Coronary artery (tissue), 2 donors: ENCODE results near the gene SLC41A1.

Source experiments
- DNase-seq: peaks from one replicate; pipeline ENCODE4 v3.0.0-alpha.2; 2017; ENCODE audit warnings: low spot score
- H3K27ac ChIP-seq, 2 donors: fragments of 200-600 bp; sonication (generic); one replicate each; pipeline ENCODE4 v1.5.1; 2016 to 2019
- H3K4me3 ChIP-seq: fragments of 200-600 bp; sonication (generic); 2 replicates; pipeline ENCODE4 v1.5.1; 2016; ENCODE audit warnings: mild to moderate bottlenecking, moderate library complexity
- TF ChIP-seq, protein P1 (sequence below): fragments of 200-600 bp; sonication (generic); IDR thresholded peaks from one replicate; pipeline ENCODE4 v1.5.1; 2019; ENCODE audit warnings: antibody characterized with exemption

Gene SLC41A1

DNA sequence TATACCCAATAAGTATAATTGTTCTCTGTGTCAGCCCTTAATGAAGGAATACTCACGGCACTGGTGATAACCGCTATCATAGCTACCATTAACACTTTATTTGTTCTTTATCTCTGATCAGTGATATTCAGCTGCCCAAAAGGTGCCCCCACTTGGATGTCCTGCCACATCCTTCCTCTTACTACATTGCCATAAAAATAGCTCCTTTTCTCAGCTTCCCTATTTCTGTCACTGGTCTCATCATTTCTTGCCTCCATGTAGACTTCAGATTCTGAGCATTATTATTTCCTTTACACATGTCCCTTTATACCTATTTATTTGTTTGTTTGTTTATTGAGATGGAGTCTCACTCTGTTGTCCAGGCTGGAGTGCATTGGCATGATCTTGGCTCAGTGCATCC, 35.0 kb downstream of the SLC41A1 start:
- DNase-seq: no peak
- Histone ChIP-seq H3K27ac (no peak overlapping the region), H3K4me3 (no peak overlapping the region)
- TF ChIP-seq, protein P1, sequence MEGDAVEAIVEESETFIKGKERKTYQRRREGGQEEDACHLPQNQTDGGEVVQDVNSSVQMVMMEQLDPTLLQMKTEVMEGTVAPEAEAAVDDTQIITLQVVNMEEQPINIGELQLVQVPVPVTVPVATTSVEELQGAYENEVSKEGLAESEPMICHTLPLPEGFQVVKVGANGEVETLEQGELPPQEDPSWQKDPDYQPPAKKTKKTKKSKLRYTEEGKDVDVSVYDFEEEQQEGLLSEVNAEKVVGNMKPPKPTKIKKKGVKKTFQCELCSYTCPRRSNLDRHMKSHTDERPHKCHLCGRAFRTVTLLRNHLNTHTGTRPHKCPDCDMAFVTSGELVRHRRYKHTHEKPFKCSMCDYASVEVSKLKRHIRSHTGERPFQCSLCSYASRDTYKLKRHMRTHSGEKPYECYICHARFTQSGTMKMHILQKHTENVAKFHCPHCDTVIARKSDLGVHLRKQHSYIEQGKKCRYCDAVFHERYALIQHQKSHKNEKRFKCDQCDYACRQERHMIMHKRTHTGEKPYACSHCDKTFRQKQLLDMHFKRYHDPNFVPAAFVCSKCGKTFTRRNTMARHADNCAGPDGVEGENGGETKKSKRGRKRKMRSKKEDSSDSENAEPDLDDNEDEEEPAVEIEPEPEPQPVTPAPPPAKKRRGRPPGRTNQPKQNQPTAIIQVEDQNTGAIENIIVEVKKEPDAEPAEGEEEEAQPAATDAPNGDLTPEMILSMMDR: no peak

DNA sequence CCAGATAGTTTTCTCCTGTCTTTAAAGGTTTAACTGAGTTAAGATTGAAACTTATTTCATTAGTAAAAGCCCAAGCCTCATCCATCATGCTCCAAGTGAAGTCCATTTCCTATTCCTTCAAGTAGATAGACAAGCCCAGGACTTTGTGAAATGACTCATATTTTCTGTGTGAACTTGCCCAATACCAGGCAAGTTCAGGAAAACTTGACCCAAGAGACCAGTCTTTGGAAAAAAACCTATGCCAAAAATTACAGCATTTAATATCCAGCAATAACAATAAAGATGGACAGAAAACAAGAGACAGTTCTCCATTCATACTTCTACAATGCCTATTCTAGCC, 37.3 kb downstream of the SLC41A1 start:
- TF ChIP-seq, protein P1: no peak
- Histone ChIP-seq H3K4me3 (peak overlapping the region; percentile 83), H3K27ac (peak overlapping the region; percentile 63 to 87)
- no peak for DNase-seq

DNA sequence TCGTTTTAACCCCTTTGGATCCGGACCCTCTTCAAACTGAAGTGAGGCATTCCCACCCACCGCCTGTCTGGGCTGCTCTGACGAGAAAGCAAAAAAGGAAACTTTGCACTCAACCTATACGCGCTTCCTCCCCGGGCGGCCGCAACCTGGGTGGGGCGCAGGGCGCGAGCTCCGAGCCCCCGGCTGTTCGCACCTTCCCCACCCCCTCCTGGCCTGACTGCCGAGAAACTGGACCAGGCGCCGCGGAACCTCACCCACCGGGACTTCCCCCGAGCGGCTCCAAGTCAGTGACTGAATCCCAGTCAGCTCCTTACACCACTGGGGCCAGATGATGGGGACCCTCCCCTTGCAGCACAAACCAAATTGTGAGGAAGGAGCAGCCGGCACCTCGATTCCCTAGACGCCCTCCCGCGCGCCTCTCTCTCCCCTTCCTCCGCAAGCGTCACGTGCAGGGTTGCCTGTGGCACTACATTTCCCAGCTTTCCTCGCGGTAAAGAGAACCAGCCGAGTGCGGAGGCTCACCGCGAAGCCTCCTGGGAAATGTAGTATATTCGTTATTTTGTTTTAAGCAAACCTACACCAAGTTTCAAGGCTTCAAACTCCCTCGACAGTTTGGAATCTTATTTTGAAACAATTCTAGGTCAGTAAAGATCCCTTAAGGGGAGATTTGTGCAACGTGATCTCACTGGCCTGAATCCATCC, 37.8 kb downstream of the SLC41A1 start, which contains the start of gene RAB29:
RAB29 (minus strand) TSS at position 468 of the 702 bp plus-strand sequence. CDS start 526 bp downstream, outside the sequence.
- DNase-seq: peak; percentile 88
- Histone ChIP-seq H3K4me3 (peak within 1 kb of the TSS; percentile 83), H3K27ac (peak within 1 kb of the TSS; percentile 63 to 87)
- TF ChIP-seq, protein P1: no peak

DNA sequence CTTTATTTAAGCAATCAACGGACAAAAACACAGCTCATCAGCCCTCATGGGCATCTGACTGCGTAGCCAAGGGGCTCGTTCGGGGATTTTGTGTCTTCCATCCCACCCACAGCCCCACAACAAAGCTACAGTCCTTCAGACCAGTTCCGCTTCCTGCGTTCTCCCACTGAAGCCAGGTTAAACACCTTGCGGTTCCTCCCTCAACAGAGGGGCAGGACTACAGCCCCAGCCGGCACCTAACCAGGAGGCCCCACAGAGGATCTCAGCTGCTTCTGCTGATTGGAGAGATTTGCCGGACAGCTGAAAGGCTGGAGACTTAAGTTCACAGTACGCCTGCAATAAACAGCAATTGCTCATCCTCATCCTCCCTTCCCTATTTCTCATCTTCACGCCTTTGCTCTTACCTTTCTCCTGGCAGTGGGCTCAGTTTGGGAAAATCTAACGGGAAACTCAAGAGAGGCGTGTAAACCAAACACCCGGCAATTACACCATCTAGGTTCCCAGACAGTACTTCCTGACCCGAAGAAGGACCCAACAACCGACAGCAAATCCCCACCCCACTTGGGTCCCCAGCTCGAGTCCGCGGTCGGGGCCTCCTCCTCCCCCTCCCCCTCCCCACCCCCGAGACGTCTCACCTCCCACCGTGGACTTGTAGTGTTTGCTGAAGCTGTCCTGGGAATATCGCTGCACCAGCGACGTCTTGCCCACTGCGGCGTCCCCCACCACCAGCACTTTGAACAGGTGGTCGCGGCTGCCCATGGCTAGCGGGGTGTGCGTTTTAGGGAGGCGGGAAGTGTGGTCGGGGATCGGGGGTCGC, 38.6 kb downstream of the SLC41A1 start:
- peak overlapping the region; percentile 83 for H3K4me3 ChIP-seq
- peak overlapping the region; percentile 63 to 87 for H3K27ac ChIP-seq
- peak; percentile 79 for DNase-seq
- TF ChIP-seq, protein P1: no peak

DNA sequence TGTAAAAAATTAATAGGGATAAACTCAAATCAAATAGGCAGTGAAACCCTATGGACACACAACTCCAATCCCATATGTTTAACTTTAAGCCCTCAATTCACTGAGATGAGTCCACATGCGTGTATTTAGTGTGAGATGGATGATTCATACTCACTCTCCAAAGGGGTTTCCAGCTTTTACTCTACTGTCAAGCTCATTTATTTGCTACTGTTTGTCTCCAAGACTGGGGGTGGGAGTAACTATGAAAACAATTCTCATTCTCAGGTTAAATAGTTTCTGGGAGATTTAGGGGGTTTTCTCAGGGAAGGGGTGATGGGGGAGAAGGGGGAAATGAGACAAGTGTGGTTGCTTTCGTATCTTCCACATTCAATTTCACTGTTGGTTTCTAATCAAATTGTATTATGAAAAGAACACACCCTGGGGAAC, 40.4 kb downstream of the SLC41A1 start:
- TF ChIP-seq, protein P1: no peak
- H3K4me3 ChIP-seq: no peak overlapping the region
- no peak for DNase-seq
- H3K27ac ChIP-seq: no peak overlapping the region

DNA sequence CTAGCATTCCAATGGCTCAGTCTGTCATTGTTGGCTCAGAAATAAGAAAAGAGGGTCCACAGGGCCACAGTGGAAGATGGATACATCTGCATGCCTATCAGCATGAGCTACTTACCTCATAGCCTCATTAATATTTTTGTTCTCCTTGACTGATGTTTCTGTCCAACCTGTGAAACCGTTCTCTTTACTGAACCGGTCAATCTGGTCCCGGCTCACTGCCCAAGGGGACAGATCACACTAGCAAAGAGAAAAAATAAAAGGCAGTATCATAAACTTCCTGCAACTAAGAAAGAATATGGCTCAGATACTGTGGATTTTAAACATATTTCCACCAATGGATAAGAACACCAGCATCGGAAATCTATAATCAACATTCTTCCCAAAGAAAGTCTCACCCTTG, 42.4 kb downstream of the SLC41A1 start:
- H3K27ac ChIP-seq: no peak overlapping the region
- DNase-seq: no peak
- TF ChIP-seq, protein P1: no peak
- no peak overlapping the region for H3K4me3 ChIP-seq
